B cell (primary cell): ENCODE measurements around the gene BST1. TPM values are rescaled to one million over a fixed set of nuclear protein-coding genes. Genes with fewer than 3 reads are reported as not detected.
A peak's percentile ranks its signal among the peaks of the same experiment; 100 is the strongest.

Experiments used
- ATAC-seq: fragments of 200-7000 bp; cut with Tn5 transposase; one replicate; pipeline ENCODE4 v1.10.0; 2021; ENCODE audit warnings: low read depth, mild to moderate bottlenecking, moderate number of reproducible peaks, moderate library complexity
- CTCF ChIA-PET: fragments of 350-600 bp; sonication (Branson Sonifier 250); formaldehyde crosslinking; loops from one replicate; lab custom pipeline; 2021; ENCODE audit warnings: antibody characterized with exemption, inconsistent platforms; lab: Charles Lee
- POLR2A ChIA-PET: fragments of 350-600 bp; sonication (Branson Sonifier 250); formaldehyde crosslinking; loops from one replicate; lab custom pipeline; 2021; ENCODE audit warnings: antibody characterized with exemption; lab: Charles Lee
- DNase-seq: peaks from one replicate; pipeline ENCODE4 v3.0.0; 2013
- H2AFZ ChIP-seq: 2 replicates; pipeline ENCODE4 v1.6.1; 2012; ENCODE audit warnings: mild to moderate bottlenecking, low read depth, low read length; ENCODE audit not compliant: insufficient read depth, poor library complexity, severe bottlenecking
- H3K27ac ChIP-seq, 2 donors: 1 replicate in 1 of 2; 2 replicates in 1 of 2; pipeline ENCODE4 v1.5.1; 2012 to 2013; ENCODE audit warnings: low read length in 2 of 2, mild to moderate bottlenecking in 2 of 2, moderate library complexity in 1 of 2
- H3K27me3 ChIP-seq, 4 experiments: fragments of 200-600 bp in 1 of 4; sonication (generic) in 1 of 4; replicated peaks in 1 of 4; 1 replicate in 2 of 4; 2 replicates in 2 of 4; pipeline versions ENCODE4 v1.6.1 to v1.7.0; 2013 to 2016; ENCODE audit warnings: low read length in 3 of 4, mild to moderate bottlenecking in 2 of 4, mixed read lengths in 1 of 4, moderate library complexity in 1 of 4; ENCODE audit not compliant: insufficient read depth in 4 of 4, control insufficient read depth in 3 of 4; ENCODE audit errors: control extremely low read depth in 1 of 4
- H3K36me3 ChIP-seq, 2 experiments: replicated peaks in 1 of 2; 1 replicate in 1 of 2; 2 replicates in 1 of 2; pipeline versions ENCODE4 v1.6.1 to v1.7.1; 2013; ENCODE audit warnings: low read length in 1 of 2; ENCODE audit not compliant: insufficient read depth in 2 of 2, control insufficient read depth in 1 of 2; ENCODE audit errors: control extremely low read depth in 1 of 2, extremely low read depth in 1 of 2
- H3K4me1 ChIP-seq, 2 donors: fragments of 200-600 bp in 1 of 2; sonication (generic) in 1 of 2; 1 replicate in 1 of 2; 2 replicates in 1 of 2; pipeline versions ENCODE4 v1.5.1 to v1.6.1; 2013 to 2017; ENCODE audit warnings: low read length in 2 of 2; ENCODE audit not compliant: control insufficient read depth in 2 of 2, insufficient read depth in 2 of 2
- H3K4me2 ChIP-seq: replicated peaks from 2 replicates; pipeline ENCODE3; 2012; ENCODE audit warnings: mild to moderate bottlenecking, low read depth, low read length; ENCODE audit not compliant: poor library complexity, severe bottlenecking
- H3K4me3 ChIP-seq, 5 experiments: fragments of 200-600 bp in 1 of 5; sonication (generic) in 1 of 5; 1 replicate in 3 of 5; 2 replicates in 2 of 5; pipeline versions ENCODE4 v1.5.1 to v1.7.0; 2011 to 2016; ENCODE audit warnings: low read length in 4 of 5, mild to moderate bottlenecking in 4 of 5, low read depth in 2 of 5, control low read depth in 1 of 5, moderate library complexity in 1 of 5; ENCODE audit not compliant: insufficient read depth in 1 of 5; ENCODE audit errors: control extremely low read depth in 1 of 5, extremely low read depth in 1 of 5
- H3K79me2 ChIP-seq: fragments of 200-600 bp; sonication (generic); one replicate; pipeline ENCODE4 v1.6.0; 2016; ENCODE audit warnings: low read length; ENCODE audit not compliant: control insufficient read depth, insufficient read depth
- H3K9ac ChIP-seq: fragments of 200-600 bp; sonication (generic); 2 replicates; pipeline ENCODE4 v1.6.1; 2017; ENCODE audit warnings: mild to moderate bottlenecking, low read length, moderate library complexity
- H3K9me3 ChIP-seq, 3 donors: one replicate each; pipeline versions ENCODE4 v1.6.1 to v1.7.1; 2013; ENCODE audit warnings: low read length in 2 of 3; ENCODE audit not compliant: control insufficient read depth in 2 of 3, insufficient read depth in 1 of 3; ENCODE audit errors: control extremely low read depth in 1 of 3
- H4K20me1 ChIP-seq: 2 replicates; pipeline ENCODE4 v1.6.0; 2012; ENCODE audit warnings: mild to moderate bottlenecking, low read length; ENCODE audit not compliant: insufficient read depth, control insufficient read depth, poor library complexity, severe bottlenecking
- H3K27ac Mint-ChIP-seq: one replicate; pipeline ENCODE4 v1.8.0; 2021; ENCODE audit warnings: mixed read lengths
- H3K27me3 Mint-ChIP-seq: one replicate; pipeline ENCODE4 v1.8.0; 2021; ENCODE audit warnings: mixed read lengths
- H3K4me1 Mint-ChIP-seq: one replicate; pipeline ENCODE4 v1.8.0; 2021; ENCODE audit warnings: mixed read lengths
- H3K4me3 Mint-ChIP-seq: one replicate; pipeline ENCODE4 v1.8.0; 2021; ENCODE audit warnings: mixed read lengths
- H3K9me3 Mint-ChIP-seq: one replicate; pipeline ENCODE4 v1.8.0; 2022; ENCODE audit warnings: mixed read lengths; ENCODE audit not compliant: insufficient read depth
- CTCF ChIP-seq: fragments of 200-600 bp; IDR thresholded peaks from one replicate; pipeline ENCODE4 v1.8.0; 2022; ENCODE audit warnings: antibody characterized with exemption, mild to moderate bottlenecking
- EZH2 ChIP-seq: IDR thresholded peaks from 2 replicates; pipeline ENCODE4 v1.6.1; 2012; ENCODE audit warnings: borderline replicate concordance, low read depth, mild to moderate bottlenecking, moderate library complexity, low read length; ENCODE audit not compliant: insufficient read depth, poor library complexity, severe bottlenecking
- WGBS: methylation state at CpG from one replicate; pipeline ENCODE4 v1.1.5; 2013; ENCODE audit warnings: missing lambda C conversion rate; ENCODE audit not compliant: insufficient coverage; 5-methylcytosine and 5-hydroxymethylcytosine counted together
- intact Hi-C: fragments of 100-400 bp; cut with micrococcal nuclease; formaldehyde crosslinking; loops from one replicate; pipeline ENCODE4 v1.10.0; 2022
- polyA plus RNA-seq: library from polyadenylated mRNA; depleted of rRNA; stranded (reverse); fragments of >200 nt; gene quantifications from 2 replicates; pipeline ENCODE4 v1.2.3, GENCODE V29; 2012
- total RNA-seq, 2 donors: library from RNA; stranded (reverse); fragments of 120-200 nt in 1 of 2; gene quantifications; 1 replicate in 1 of 2; 2 replicates in 1 of 2; pipeline versions ENCODE4 v1.2.3 to v1.2.4, GENCODE V29; 2013 to 2022

BST1 gene
- total and polyA plus RNA-seq, 2 donors (not counting 1 experiment from before 2014, with no cell fraction given), result 0.32 to 1.00 TPM

- Mint-ChIP-seq H3K4me1 (peaks cover 18% of the 10 kb centered on the region), H3K9me3 (no peaks in the 10 kb centered on the region), H3K27ac (no peak overlapping the region), H3K27me3 (no peaks in the 10 kb centered on the region), H3K4me3 (no peak overlapping the region)
- DNase-seq (no peak), ATAC-seq (no peak)
- Histone ChIP-seq H3K27me3 (no peaks in the 10 kb centered on the region), H3K4me3 (no peak overlapping the region), H3K79me2 (no peaks in the 10 kb centered on the region), H3K9me3 (no peaks in the 10 kb centered on the region), H3K9ac (no peak overlapping the region), H3K4me1 (peaks cover 8 to 9% of the 10 kb centered on the region in 2 donors), H2AFZ (peak overlapping the region; percentile 26), H3K36me3 (no peaks in the 10 kb centered on the region), H3K4me2 (no peak overlapping the region), H4K20me1 (no peaks in the 10 kb centered on the region), H3K27ac (no peak overlapping the region)
- ChIA-PET POLR2A (no interaction called here), CTCF (no interaction called here)
- TF ChIP-seq CTCF (no peak), EZH2 (no peak)
- intact Hi-C loops, result no loop called here
- no CpG with 5 or more reads among the region's 1 CpG for WGBS
Measured at GRCh38 chr4:15668566-15669435, 34.1 kb upstream of the BST1 start.

- Histone ChIP-seq H3K27me3 (no peaks in the 10 kb centered on the region), H3K4me2 (peak overlapping the region; percentile 41), H3K9ac (no peak overlapping the region), H4K20me1 (no peaks in the 10 kb centered on the region), H3K4me1 (peaks cover 16 to 19% of the 10 kb centered on the region in 2 donors), H3K36me3 (no peaks in the 10 kb centered on the region), H3K9me3 (no peaks in the 10 kb centered on the region), H3K27ac (no peak overlapping the region), H3K4me3 (no peak overlapping the region), H3K79me2 (no peaks in the 10 kb centered on the region), H2AFZ (peak overlapping the region; percentile 13)
- WGBS, result no CpG with 5 or more reads among the region's 3 CpGs
- POLR2A ChIA-PET, result interaction anchor here (0.8 kb wide), 1 partner anchor 10 kb away, joined by 6 read pairs; no protein-coding TSS in a partner anchor
- Mint-ChIP-seq H3K9me3 (no peaks in the 10 kb centered on the region), H3K4me1 (peaks cover 29% of the 10 kb centered on the region), H3K27me3 (no peaks in the 10 kb centered on the region), H3K27ac (peak overlapping the region; percentile 13), H3K4me3 (peak overlapping the region; percentile 52)
- intact Hi-C loops, result no loop called here
- TF ChIP-seq EZH2 (no peak), CTCF (no peak)
- ATAC-seq (no peak), DNase-seq (no peak)
- CTCF ChIA-PET, result interaction anchor here (0.5 to 0.6 kb wide), 2 partner anchors 90 to 670 kb away, joined by 3 read pairs; no protein-coding TSS in a partner anchor
Measured at GRCh38 chr4:15670576-15670975, 32.3 kb upstream of the BST1 start.
